HEK293 (cell line): ENCODE results near the gene VWA3B.

Experiments used
- CTCF ChIA-PET: fragments of 350-600 bp; formaldehyde crosslinking; extraction: SDS; loops from one replicate; lab custom pipeline; 2021; ENCODE audit warnings: antibody characterized with exemption; lab: Yijun Ruan, JAX
- POLR2A ChIA-PET: fragments of 300-600 bp; formaldehyde crosslinking; extraction: SDS; loops from one replicate; lab custom pipeline; 2020; ENCODE audit warnings: antibody characterized with exemption, inconsistent platforms; lab: Yijun Ruan, JAX
- H3K27ac ChIP-seq: fragments of 200-500 bp; sonication (Bioruptor generic); 2 replicates; pipeline ENCODE4 v1.5.1; 2014; ENCODE audit warnings: low read depth, low read length, control low read depth, inconsistent platforms; ENCODE audit errors: extremely low read depth
- H3K36me3 ChIP-seq, 2 experiments: fragments of 200-500 bp in 1 of 2; sonication (Bioruptor generic) in 1 of 2; 1 replicate in 1 of 2; 2 replicates in 1 of 2; pipeline ENCODE4 v1.5.1; 2014 to 2017; ENCODE audit warnings: inconsistent platforms in 2 of 2, low read length in 2 of 2; ENCODE audit not compliant: control insufficient read depth in 2 of 2, insufficient read depth in 1 of 2
- H3K4me1 ChIP-seq: fragments of 200-500 bp; sonication (Bioruptor generic); 2 replicates; pipeline ENCODE4 v1.5.1; 2014; ENCODE audit warnings: mild to moderate bottlenecking, low read length, inconsistent platforms; ENCODE audit not compliant: control insufficient read depth, insufficient read depth
- H3K4me3 ChIP-seq: 2 replicates; pipeline ENCODE4 v1.5.1; 2011; ENCODE audit warnings: low read depth, mild to moderate bottlenecking, control low read depth, low read length, moderate library complexity
- H3K9me3 ChIP-seq: fragments of 200-500 bp; sonication (Bioruptor generic); 2 replicates; pipeline ENCODE4 v1.5.1; 2014; ENCODE audit warnings: low read depth, low read length, inconsistent platforms; ENCODE audit not compliant: control insufficient read depth, insufficient read depth
- AEBP2 ChIP-seq: fragments of 450-650 bp; formaldehyde crosslinking; IDR thresholded peaks from 2 replicates; pipeline ENCODE4 v1.5.1; 2016; ENCODE audit warnings: missing biosample characterization, missing genetic modification characterization, borderline replicate concordance
- OSR2 ChIP-seq: fragments of 450-650 bp; formaldehyde crosslinking; IDR thresholded peaks from 2 replicates; pipeline ENCODE4 v1.5.1; 2016; ENCODE audit warnings: missing biosample characterization, missing genetic modification characterization
- PBX3 ChIP-seq: sonication (generic); formaldehyde crosslinking; IDR thresholded peaks from 2 replicates; pipeline ENCODE4 v1.8.1; 2022; ENCODE audit warnings: mild to moderate bottlenecking, moderate library complexity, missing genetic modification reagents
- RBAK ChIP-seq: fragments of 450-650 bp; formaldehyde crosslinking; IDR thresholded peaks from 2 replicates; pipeline ENCODE4 v1.5.1; 2016; ENCODE audit warnings: missing biosample characterization, missing genetic modification characterization
- SP2 ChIP-seq: fragments of 450-650 bp; formaldehyde crosslinking; IDR thresholded peaks from 2 replicates; pipeline ENCODE4 v1.5.1; 2016; ENCODE audit warnings: missing biosample characterization, missing genetic modification characterization
- ZBTB44 ChIP-seq: fragments of 450-650 bp; IDR thresholded peaks from 2 replicates; pipeline ENCODE4 v1.5.1; 2018; ENCODE audit warnings: missing biosample characterization, mild to moderate bottlenecking, missing genetic modification characterization
- ZFHX2 ChIP-seq: fragments of 450-650 bp; formaldehyde crosslinking; conservative IDR thresholded peaks from 2 replicates; pipeline ENCODE4 v1.5.1; 2016; ENCODE audit warnings: missing biosample characterization, missing genetic modification characterization
- ZNF155 ChIP-seq: fragments of 450-650 bp; formaldehyde crosslinking; IDR thresholded peaks from 2 replicates; pipeline ENCODE4 v1.5.1; 2016; ENCODE audit warnings: missing biosample characterization, missing genetic modification characterization
- ZNF174 ChIP-seq: fragments of 450-650 bp; formaldehyde crosslinking; IDR thresholded peaks from 2 replicates; pipeline ENCODE4 v1.5.0; 2017; ENCODE audit warnings: missing biosample characterization, mild to moderate bottlenecking, missing genetic modification characterization
- ZNF2 ChIP-seq: fragments of 450-650 bp; formaldehyde crosslinking; IDR thresholded peaks from 2 replicates; pipeline ENCODE4 v1.5.1; 2016; ENCODE audit warnings: missing biosample characterization, missing genetic modification characterization
- ZNF214 ChIP-seq: fragments of 450-650 bp; formaldehyde crosslinking; IDR thresholded peaks from 2 replicates; pipeline ENCODE4 v1.5.1; 2017; ENCODE audit warnings: missing biosample characterization, mild to moderate bottlenecking, missing genetic modification characterization, borderline replicate concordance
- ZNF23 ChIP-seq: fragments of 450-650 bp; formaldehyde crosslinking; IDR thresholded peaks from 2 replicates; pipeline ENCODE4 v1.5.1; 2016; ENCODE audit warnings: missing biosample characterization, missing genetic modification characterization, borderline replicate concordance
- ZNF324 ChIP-seq: fragments of 450-650 bp; formaldehyde crosslinking; IDR thresholded peaks from 2 replicates; pipeline ENCODE4 v1.5.1; 2016; ENCODE audit warnings: missing biosample characterization, missing genetic modification characterization
- ZNF48 ChIP-seq: fragments of 450-650 bp; formaldehyde crosslinking; IDR thresholded peaks from 2 replicates; pipeline ENCODE4 v1.5.1; 2016; ENCODE audit warnings: missing biosample characterization, missing genetic modification characterization
- ZNF585B ChIP-seq: fragments of 450-650 bp; formaldehyde crosslinking; IDR thresholded peaks from 2 replicates; pipeline ENCODE4 v1.5.1; 2016; ENCODE audit warnings: missing biosample characterization, missing genetic modification characterization
- TF ChIP-seq, protein P1 (sequence below): fragments of 450-650 bp; formaldehyde crosslinking; IDR thresholded peaks from 2 replicates; pipeline ENCODE4 v1.5.1; 2016; ENCODE audit warnings: missing biosample characterization, missing genetic modification characterization, low read depth
- TF ChIP-seq, protein P2 (sequence below): fragments of 450-650 bp; formaldehyde crosslinking; IDR thresholded peaks from 2 replicates; pipeline ENCODE4 v1.5.1; 2016; ENCODE audit warnings: missing biosample characterization, missing genetic modification characterization
- TF ChIP-seq, protein P3 (sequence below): fragments of 450-650 bp; formaldehyde crosslinking; IDR thresholded peaks from 2 replicates; pipeline ENCODE4 v1.5.1; 2016; ENCODE audit warnings: missing biosample characterization, missing genetic modification characterization

The VWA3B gene

DNA sequence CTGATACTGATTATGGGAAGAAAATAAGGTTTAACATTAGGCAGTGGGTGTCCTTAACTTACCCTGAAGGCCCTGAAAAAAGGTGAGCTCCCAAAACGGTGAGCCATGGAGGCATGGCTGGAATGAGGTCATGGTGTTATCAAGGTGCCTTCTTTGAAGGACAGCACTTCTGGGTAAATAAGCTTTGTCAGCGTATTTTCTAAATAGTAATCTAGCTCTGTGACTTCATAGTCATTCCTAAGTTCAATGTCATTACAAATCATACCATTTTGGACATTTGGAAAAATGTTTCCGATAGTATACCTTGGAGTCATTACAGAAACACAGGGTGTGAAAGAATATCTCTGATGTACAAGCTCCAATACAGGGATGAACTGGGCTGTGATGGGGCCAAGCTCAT, 224.1 kb downstream of the VWA3B start:
- no peaks in the 10 kb centered on the region for H3K36me3 ChIP-seq
- no peak overlapping the region for H3K27ac ChIP-seq
- no peaks in the 10 kb centered on the region for H3K9me3 ChIP-seq
- no peaks in the 10 kb centered on the region for H3K4me1 ChIP-seq
- ChIA-PET POLR2A (no interaction called here), CTCF (interaction anchor here (0.7 kb wide), 1 partner anchor 42 kb away, joined by 3 read pairs; no protein-coding TSS in a partner anchor)
- no peak overlapping the region for H3K4me3 ChIP-seq
- TF ChIP-seq AEBP2 (tag by site-specific recombination) (no peak), RBAK (tag by site-specific recombination) (no peak)

- Histone ChIP-seq H3K4me1 (no peaks in the 10 kb centered on the region), H3K27ac (no peak overlapping the region)
- CTCF ChIA-PET: interaction anchor here (0.7 kb wide), 1 partner anchor 43 kb away, joined by 3 read pairs; no protein-coding TSS in a partner anchor
- POLR2A ChIA-PET: no interaction called here
- TF ChIP-seq ZBTB44 (tag by site-specific recombination): no peak
- no peak for TF ChIP-seq ZNF585B (tag by site-specific recombination)
- TF ChIP-seq ZNF48 (tag by site-specific recombination): no peak
- TF ChIP-seq ZNF174 (tag by site-specific recombination): no peak
- TF ChIP-seq ZNF23: no peak
- TF ChIP-seq ZNF2 (tag by site-specific recombination): no peak
- TF ChIP-seq, protein P1, sequence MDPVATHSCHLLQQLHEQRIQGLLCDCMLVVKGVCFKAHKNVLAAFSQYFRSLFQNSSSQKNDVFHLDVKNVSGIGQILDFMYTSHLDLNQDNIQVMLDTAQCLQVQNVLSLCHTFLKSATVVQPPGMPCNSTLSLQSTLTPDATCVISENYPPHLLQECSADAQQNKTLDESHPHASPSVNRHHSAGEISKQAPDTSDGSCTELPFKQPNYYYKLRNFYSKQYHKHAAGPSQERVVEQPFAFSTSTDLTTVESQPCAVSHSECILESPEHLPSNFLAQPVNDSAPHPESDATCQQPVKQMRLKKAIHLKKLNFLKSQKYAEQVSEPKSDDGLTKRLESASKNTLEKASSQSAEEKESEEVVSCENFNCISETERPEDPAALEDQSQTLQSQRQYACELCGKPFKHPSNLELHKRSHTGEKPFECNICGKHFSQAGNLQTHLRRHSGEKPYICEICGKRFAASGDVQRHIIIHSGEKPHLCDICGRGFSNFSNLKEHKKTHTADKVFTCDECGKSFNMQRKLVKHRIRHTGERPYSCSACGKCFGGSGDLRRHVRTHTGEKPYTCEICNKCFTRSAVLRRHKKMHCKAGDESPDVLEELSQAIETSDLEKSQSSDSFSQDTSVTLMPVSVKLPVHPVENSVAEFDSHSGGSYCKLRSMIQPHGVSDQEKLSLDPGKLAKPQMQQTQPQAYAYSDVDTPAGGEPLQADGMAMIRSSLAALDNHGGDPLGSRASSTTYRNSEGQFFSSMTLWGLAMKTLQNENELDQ (tag by site-specific recombination): no peak
- no peak for TF ChIP-seq OSR2 (tag by site-specific recombination)
- TF ChIP-seq, protein P2, sequence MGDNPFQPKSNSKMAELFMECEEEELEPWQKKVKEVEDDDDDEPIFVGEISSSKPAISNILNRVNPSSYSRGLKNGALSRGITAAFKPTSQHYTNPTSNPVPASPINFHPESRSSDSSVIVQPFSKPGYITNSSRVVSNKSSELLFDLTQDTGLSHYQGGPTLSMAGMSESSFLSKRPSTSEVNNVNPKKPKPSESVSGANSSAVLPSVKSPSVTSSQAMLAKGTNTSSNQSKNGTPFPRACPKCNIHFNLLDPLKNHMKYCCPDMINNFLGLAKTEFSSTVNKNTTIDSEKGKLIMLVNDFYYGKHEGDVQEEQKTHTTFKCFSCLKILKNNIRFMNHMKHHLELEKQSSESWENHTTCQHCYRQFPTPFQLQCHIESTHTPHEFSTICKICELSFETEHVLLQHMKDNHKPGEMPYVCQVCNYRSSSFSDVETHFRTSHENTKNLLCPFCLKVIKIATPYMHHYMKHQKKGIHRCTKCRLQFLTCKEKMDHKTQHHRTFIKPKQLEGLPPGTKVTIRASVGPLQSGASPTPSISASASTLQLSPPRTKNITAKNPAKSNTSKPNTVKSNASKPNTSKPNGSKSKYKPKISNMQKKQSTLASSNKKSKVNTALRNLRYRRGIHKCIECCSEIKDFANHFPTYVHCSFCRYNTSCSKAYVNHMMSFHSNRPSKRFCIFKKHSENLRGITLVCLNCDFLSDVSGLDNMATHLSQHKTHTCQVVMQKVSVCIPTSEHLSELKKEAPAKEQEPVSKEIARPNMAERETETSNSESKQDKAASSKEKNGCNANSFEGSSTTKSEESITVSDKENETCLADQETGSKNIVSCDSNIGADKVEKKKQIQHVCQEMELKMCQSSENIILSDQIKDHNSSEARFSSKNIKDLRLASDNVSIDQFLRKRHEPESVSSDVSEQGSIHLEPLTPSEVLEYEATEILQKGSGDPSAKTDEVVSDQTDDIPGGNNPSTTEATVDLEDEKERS (tag by site-specific recombination): no peak
- no peak for TF ChIP-seq ZNF324
- no peak for TF ChIP-seq ZNF214
- TF ChIP-seq SP2 (tag by site-specific recombination): no peak
- TF ChIP-seq PBX3: no peak
- TF ChIP-seq, protein P3, sequence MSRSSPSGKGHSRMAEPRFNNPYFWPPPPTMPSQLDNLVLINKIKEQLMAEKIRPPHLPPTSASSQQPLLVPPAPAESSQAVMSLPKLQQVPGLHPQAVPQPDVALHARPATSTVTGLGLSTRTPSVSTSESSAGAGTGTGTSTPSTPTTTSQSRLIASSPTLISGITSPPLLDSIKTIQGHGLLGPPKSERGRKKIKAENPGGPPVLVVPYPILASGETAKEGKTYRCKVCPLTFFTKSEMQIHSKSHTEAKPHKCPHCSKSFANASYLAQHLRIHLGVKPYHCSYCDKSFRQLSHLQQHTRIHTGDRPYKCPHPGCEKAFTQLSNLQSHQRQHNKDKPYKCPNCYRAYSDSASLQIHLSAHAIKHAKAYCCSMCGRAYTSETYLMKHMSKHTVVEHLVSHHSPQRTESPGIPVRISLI (tag by site-specific recombination): no peak
- no peak for TF ChIP-seq ZNF155 (tag by site-specific recombination)
- TF ChIP-seq ZFHX2 (tag by site-specific recombination): no peak
- TF ChIP-seq, all 188 proteins: peak for 0
- no peak overlapping the region for H3K4me3 ChIP-seq
- H3K36me3 ChIP-seq: no peaks in the 10 kb centered on the region
- no peaks in the 10 kb centered on the region for H3K9me3 ChIP-seq
These were observed 225.0 kb downstream of the VWA3B start for GRCh38 chr2:98311771-98312545.
